AG09319 (cell line): ENCODE results near the gene D2HGDH.
"Not testable (repeated sequence)": the region's sequence is repeated elsewhere in the genome, so short reads cannot be mapped to it uniquely, and the experiment has no call there.

Experiments used
- DNase-seq: peaks from one replicate; pipeline ENCODE4 v3.0.0-alpha.2; 2010; ENCODE audit warnings: low read depth; ENCODE audit errors: extremely low read depth
- TF ChIP-seq, protein P1 (sequence below): IDR thresholded peaks from 2 replicates; pipeline ENCODE4 v1.5.1; 2011; ENCODE audit warnings: low read depth, mild to moderate bottlenecking, inconsistent platforms, low read length, moderate library complexity

Gene D2HGDH

DNA sequence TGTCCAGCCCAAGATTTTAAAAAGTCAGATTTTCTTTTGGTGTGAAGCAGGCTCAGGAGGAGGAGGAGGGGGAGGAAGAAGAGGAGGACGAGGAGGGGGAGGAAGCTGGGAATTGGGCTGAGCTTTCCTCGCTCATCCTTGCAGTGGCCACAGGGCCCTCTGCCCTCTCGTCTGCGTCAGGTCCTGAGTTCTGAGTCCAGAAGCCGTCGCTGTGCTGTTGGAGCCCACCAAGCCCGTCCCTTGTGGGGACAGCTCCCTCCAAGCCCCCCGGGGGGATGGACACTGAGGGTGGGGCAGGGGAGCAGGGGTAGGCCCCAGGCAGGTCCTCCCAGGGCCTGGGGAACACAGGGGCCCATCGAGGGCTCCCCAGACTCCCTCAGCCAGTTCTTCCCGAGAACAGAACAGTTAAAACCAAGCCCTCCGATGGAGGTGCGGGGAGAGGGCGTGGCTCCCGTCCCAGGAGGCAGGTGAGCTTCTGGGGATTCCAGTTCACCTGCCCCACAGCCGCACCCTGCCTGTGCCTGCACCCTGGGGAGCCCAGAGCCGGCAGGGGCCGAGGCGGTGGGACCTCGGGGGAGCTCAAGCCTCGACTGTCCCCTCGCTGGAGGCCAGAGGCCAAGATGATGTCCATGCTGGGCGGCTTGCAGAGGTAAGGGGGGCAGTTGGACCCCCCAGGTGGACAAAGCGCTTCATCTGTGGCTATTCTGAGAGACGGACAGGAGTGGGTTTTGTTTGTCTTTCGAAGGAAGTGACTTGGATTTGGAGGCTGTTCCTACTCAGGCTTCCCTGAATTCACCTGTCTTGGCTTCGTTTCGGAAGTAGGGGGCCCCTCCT, 42.1 kb downstream of the D2HGDH start, which contains the start of gene GAL3ST2:
TSS of gene GAL3ST2 (plus strand) at position 487 of the 834 bp plus-strand sequence. CDS start at position 621, 134 bp downstream.
- no peak for DNase-seq
- TF ChIP-seq, protein P1, sequence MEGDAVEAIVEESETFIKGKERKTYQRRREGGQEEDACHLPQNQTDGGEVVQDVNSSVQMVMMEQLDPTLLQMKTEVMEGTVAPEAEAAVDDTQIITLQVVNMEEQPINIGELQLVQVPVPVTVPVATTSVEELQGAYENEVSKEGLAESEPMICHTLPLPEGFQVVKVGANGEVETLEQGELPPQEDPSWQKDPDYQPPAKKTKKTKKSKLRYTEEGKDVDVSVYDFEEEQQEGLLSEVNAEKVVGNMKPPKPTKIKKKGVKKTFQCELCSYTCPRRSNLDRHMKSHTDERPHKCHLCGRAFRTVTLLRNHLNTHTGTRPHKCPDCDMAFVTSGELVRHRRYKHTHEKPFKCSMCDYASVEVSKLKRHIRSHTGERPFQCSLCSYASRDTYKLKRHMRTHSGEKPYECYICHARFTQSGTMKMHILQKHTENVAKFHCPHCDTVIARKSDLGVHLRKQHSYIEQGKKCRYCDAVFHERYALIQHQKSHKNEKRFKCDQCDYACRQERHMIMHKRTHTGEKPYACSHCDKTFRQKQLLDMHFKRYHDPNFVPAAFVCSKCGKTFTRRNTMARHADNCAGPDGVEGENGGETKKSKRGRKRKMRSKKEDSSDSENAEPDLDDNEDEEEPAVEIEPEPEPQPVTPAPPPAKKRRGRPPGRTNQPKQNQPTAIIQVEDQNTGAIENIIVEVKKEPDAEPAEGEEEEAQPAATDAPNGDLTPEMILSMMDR, result no peak

DNA sequence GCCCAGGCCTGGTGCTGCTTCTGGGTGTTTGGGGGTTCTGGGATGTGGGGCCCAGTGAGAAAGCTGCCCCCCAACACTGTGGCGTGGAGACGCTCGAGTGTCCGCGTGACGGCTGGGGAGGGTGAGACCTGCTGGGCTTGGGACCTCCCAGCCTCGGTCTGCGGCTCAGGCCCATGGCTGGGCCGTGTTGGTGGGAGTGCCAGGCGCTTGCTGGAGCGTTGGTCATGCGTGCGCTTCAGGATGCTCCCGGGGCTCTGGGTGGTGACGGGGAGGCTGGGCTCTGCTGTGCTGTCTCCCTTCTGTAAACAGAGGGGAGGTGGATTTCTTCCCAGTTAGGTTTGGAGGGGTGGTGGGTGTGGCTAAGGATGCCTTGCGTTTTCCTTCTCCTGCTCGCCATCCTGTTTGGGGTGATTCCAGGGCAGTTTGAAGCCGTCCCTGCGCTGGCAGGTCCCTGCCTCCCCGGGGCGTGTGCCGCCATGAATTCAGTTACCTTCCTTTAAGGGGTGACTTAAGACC, 42.8 kb downstream of the D2HGDH start:
- no peak for DNase-seq

DNA sequence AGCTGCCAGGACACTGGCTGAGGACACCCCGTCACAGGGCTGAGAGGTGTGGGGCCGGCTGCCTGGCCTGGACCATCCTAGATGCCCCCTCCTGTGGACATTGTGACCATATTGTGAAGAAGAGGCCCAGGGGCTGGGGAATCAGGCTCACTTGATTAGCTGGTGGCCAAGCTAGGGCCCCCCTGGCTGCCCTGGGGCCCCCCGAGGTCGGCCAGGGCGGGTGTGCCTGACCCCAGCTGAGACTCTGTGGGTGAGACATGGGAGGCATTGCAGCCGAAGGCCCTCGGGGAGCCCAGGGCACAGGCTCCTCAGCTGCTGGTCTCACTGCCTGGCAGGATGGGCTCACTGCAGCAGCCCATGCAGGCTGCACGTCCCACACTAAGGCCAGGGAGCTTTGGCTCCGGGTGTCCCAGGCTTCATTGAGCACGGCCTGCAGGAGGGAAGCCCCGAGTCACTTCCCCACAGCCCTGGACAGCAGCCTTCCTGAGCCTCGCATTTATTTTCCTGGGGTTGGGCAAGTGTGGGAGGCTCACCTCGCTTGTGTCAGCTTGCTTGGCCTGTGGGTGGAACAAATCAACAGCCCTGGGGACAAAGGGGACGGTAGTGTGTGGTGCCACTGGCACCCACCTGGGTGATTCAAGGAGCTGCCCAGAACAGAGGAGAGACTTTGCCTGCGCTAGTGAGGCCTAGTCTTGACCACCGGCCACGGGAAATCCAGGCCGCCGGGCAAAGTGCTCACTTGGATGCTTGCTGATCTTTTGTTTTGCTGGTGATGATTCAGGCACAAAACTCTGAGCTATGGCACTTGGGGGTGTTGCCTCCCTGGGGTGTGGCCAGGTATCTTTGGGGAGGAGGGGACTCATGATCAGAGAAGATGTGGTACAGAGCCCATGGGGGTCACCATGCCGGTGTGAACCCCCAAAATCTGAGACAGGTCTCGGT, 43.5 kb downstream of the D2HGDH start:
- DNase-seq, result no peak
- TF ChIP-seq, protein P1, result no peak

More for the DNA sequence above, 42.8 kb downstream of the D2HGDH start:
- TF ChIP-seq, protein P1, result no peak

DNA sequence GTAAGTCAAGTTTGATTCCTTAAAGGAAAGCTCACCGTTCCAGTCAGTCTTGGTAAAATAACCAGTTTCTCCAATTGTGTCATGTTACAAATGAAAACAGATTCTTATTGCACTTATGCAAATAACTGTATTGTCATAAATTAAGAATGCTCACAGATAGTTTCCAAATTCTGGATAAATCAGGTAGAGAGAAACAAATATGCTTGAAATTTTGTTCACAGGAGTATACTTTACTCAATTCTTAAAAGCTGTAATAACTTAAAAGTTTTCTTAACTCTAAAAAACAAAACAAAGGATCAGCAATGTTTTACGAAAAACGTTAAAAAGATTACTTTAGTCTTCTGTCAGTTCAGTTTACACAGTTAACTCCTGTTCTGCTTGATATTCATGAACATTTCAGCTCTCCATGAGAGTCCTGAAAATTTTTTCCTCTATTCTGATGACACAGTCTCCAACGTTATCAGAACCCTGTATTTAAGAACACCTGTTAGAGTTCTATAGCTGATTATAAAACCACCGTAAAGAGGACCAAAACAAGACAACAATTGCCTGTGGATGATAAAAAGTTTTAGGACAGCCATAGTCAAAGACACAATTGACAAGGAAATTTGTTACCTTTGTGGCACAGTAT, 46.6 kb downstream of the D2HGDH start:
- TF ChIP-seq, protein P1, result no peak
- no peak for DNase-seq

DNA sequence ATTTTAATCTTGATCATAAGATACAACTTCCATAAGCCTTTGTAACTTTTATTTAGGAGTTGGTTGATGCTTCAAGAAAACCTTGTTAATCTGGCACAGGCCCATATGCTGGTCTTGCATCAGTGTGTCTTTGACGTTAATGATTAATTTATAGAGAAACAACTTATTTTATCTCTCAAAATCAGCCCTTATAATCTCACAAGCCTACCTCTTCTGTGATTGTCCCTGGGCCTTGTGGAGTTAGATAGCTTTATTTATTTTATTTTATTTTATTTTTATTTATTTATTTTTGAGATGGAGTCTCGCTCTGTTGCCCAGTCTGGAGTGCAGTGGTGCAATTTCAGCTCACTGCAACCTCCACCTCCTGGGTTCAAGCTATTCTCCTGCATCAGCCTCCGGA, 47.6 kb downstream of the D2HGDH start:
- DNase-seq, result not testable (repeated sequence)

DNA sequence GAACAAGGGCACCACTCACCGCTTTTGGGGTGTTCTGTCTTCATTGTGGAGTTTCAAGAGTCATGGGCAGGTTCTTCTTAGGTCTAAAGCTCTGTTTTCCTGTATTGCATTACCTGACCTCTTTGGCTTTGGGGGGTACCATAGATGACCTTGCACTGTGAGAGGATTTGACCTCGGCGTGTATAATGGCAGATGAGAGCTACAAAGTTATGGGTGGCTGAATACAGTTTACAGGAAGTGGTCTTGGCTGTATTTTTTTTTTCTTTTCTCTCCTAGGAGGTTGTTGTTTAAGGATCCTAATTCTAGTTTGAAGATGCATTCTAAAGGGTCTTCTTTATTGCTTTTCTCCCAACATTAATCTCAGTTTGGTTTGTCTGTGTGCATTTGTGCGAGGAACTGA, 53.7 kb downstream of the D2HGDH start:
- DNase-seq, result no peak
- TF ChIP-seq, protein P1, result no peak

DNA sequence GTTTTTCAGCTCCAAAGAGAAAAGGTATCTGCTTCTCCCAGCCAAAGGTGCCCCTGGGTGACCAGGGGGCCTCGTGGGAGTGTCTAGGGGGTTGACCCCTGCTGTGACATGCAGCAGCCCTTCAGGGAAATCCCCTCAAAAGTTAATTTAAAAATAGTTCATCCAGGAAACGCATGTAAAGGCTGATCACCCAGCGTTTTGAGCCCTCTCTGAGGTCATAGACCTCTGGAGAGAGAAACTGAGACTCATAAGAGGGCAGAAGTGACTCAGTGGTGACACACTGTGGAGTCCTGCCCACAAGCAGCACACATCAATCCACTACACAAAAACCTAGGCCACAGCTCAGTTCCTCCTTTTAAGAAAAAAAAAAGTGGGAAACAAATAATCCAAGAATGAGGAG, 54.1 kb downstream of the D2HGDH start:
- TF ChIP-seq, protein P1, result no peak

DNA sequence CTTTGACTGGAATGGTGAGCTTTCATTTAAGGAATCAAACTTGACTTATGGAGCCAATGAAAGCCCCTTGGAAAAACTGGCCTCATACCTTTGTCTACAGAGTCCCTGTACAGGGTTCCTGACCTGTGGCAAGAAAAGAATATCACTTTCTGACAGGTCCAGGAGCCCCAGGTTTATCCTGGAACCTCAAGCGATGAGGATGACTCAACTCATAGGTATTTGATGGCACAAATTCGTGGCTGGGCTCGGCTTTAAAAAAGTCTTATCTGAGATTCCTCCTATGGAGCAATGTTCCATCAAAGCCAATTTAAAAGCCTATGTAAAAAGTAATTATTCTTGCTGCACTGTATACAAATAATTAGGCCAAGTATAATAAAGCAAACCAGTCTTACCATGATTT, 57.0 kb downstream of the D2HGDH start:
- DNase-seq, result not testable (repeated sequence)

More for the DNA sequence above, 54.1 kb downstream of the D2HGDH start:
- DNase-seq, result no peak
